Endodermal cell (in vitro differentiated cells): ENCODE measurements around the gene HBG2. TPM values are rescaled to one million over a fixed set of nuclear protein-coding genes. Genes with fewer than 3 reads are reported as not detected.

ENCODE experiments used
- DNase-seq: peaks from one replicate; pipeline ENCODE4 v3.0.0-alpha.2; 2017
- H3K27ac ChIP-seq: 2 replicates; pipeline ENCODE4 v1.5.1; 2013; ENCODE audit warnings: mild to moderate bottlenecking, low read depth, low read length, moderate library complexity
- H3K27me3 ChIP-seq: 2 replicates; pipeline ENCODE4 v1.6.1; 2013; ENCODE audit warnings: mild to moderate bottlenecking, low read length, moderate library complexity; ENCODE audit not compliant: insufficient read depth, control insufficient read depth, poor library complexity, severe bottlenecking
- H3K36me3 ChIP-seq: 2 replicates; pipeline ENCODE4 v1.7.0; 2013; ENCODE audit warnings: mild to moderate bottlenecking, low read length, moderate library complexity; ENCODE audit not compliant: control insufficient read depth, insufficient read depth
- H3K4me1 ChIP-seq: one replicate; pipeline ENCODE4 v1.7.0; 2013; ENCODE audit warnings: low read length; ENCODE audit not compliant: control insufficient read depth, insufficient read depth
- H3K4me3 ChIP-seq: 2 replicates; pipeline ENCODE4 v1.5.1; 2013; ENCODE audit warnings: mild to moderate bottlenecking, low read length, moderate library complexity
- H3K9ac ChIP-seq: 2 replicates; pipeline ENCODE4 v1.6.1; 2013; ENCODE audit warnings: mild to moderate bottlenecking, low read length, moderate library complexity; ENCODE audit not compliant: poor library complexity, severe bottlenecking; ENCODE audit errors: extremely low read depth
- H3K9me3 ChIP-seq: 2 replicates; pipeline ENCODE4 v1.6.1; 2013; ENCODE audit warnings: mild to moderate bottlenecking, low read length, moderate library complexity; ENCODE audit not compliant: control insufficient read depth
- H3K27ac Mint-ChIP-seq: 2 replicates; pipeline ENCODE4 v1.8.0; 2020; ENCODE audit warnings: mixed read lengths
- H3K27me3 Mint-ChIP-seq: 2 replicates; pipeline ENCODE4 v1.8.0; 2021; ENCODE audit warnings: mild to moderate bottlenecking, mixed read lengths; ENCODE audit not compliant: insufficient read depth
- H3K36me3 Mint-ChIP-seq: 2 replicates; pipeline ENCODE4 v1.8.0; 2020; ENCODE audit warnings: low read depth, mixed read lengths
- H3K4me1 Mint-ChIP-seq: 2 replicates; pipeline ENCODE4 v1.8.0; 2020; ENCODE audit warnings: mixed read lengths
- H3K4me3 Mint-ChIP-seq: 2 replicates; pipeline ENCODE4 v1.8.0; 2020; ENCODE audit warnings: mild to moderate bottlenecking, moderate library complexity, mixed read lengths
- H3K9me3 Mint-ChIP-seq: 2 replicates; pipeline ENCODE4 v1.8.0; 2020; ENCODE audit warnings: mild to moderate bottlenecking, mixed read lengths
- WGBS, 2 experiments: methylation state at CpG; one replicate each; pipeline versions ENCODE4 v1.1.5 to v1.1.7; 2013; ENCODE audit warnings: missing lambda C conversion rate in 2 of 2, mixed read lengths in 1 of 2; ENCODE audit not compliant: insufficient coverage in 1 of 2, insufficient read length in 1 of 2; 5-methylcytosine and 5-hydroxymethylcytosine counted together
- total RNA-seq, 2 donors: library from RNA; stranded (reverse); fragmentation: NEBNext Ultra II Directional in 1 of 2; extraction: Animal tissue kit (Norgen Biotek cat#: 25700) in 1 of 2; gene quantifications; 2 replicates in 1 of 2; 3 replicates in 1 of 2; pipeline ENCODE4 v1.2.1, GENCODE V29; 2021
- TF ChIP-seq, protein P1 (sequence below): fragments of 200-600 bp; sonication (generic); conservative IDR thresholded peaks from 2 replicates; pipeline ENCODE4 v1.5.0; 2021; ENCODE audit warnings: antibody characterized with exemption, mild to moderate bottlenecking

HBG2 gene
- total RNA-seq, 2 donors from 2014 or later, result 0.59 to 0.62 TPM

DNA sequence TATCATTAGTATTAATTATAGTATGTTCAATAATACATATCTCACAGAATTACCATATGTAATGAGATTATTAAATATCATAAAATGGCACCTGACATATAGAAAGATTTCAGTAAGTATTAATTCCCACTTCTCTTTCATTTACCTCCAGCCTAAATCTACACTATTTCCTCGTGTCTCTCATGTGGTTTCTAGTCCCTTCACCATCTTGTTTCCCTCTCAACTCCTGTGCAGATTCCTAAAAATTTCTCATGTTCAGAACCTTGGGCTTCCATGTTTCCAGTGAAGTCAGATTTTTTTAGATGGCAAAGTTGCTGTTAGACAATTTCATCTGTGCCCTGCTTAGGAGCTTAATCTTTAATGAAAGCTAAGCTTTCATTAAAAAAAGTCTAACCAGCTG lies 29.3 kb upstream of the HBG2 start:
- no peak overlapping the region for H3K27ac Mint-ChIP-seq
- Histone ChIP-seq H3K9ac (no peak overlapping the region), H3K27me3 (no peaks in the 10 kb centered on the region), H3K9me3 (no peaks in the 10 kb centered on the region), H3K4me1 (peaks cover 2% of the 10 kb centered on the region), H3K4me3 (no peak overlapping the region), H3K27ac (no peak overlapping the region), H3K36me3 (no peaks in the 10 kb centered on the region)
- H3K4me1 Mint-ChIP-seq, result peaks cover 16% of the 10 kb centered on the region
- TF ChIP-seq, protein P1, sequence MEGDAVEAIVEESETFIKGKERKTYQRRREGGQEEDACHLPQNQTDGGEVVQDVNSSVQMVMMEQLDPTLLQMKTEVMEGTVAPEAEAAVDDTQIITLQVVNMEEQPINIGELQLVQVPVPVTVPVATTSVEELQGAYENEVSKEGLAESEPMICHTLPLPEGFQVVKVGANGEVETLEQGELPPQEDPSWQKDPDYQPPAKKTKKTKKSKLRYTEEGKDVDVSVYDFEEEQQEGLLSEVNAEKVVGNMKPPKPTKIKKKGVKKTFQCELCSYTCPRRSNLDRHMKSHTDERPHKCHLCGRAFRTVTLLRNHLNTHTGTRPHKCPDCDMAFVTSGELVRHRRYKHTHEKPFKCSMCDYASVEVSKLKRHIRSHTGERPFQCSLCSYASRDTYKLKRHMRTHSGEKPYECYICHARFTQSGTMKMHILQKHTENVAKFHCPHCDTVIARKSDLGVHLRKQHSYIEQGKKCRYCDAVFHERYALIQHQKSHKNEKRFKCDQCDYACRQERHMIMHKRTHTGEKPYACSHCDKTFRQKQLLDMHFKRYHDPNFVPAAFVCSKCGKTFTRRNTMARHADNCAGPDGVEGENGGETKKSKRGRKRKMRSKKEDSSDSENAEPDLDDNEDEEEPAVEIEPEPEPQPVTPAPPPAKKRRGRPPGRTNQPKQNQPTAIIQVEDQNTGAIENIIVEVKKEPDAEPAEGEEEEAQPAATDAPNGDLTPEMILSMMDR, result no peak
- no peak overlapping the region for H3K4me3 Mint-ChIP-seq
- no peaks in the 10 kb centered on the region for H3K9me3 Mint-ChIP-seq
- 82 to 100% methylated on average over 1 of the region's 1 CpG for WGBS, 2 experiments
- H3K36me3 Mint-ChIP-seq, result no peaks in the 10 kb centered on the region
- no peak for DNase-seq
- H3K27me3 Mint-ChIP-seq, result no peaks in the 10 kb centered on the region

DNA sequence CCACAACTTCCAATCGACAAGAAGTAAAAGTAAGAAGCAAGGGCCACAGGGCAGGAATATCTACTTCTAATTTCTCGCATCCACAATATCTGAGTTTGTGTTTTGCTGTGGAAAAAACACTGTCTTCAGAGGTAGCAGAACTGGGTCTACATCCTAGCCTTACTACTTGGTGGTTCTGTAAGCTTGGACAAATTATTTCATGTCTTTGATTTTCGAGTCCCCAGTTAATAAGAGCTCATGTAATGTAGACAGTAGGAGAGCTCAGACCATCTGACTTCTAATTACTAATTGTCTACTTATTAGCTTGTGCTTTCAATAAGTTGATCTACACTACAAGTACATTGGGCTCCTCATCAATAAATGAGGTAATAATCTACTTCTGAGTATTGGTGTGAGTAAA lies 28.5 kb upstream of the HBG2 start:
- H3K9me3 ChIP-seq, result no peaks in the 10 kb centered on the region
- no peak overlapping the region for H3K9ac ChIP-seq
- no peak overlapping the region for H3K27ac ChIP-seq
- no peak overlapping the region for H3K4me3 ChIP-seq
- WGBS, 2 experiments, result 88 to 93% methylated on average over 3 of the region's 3 CpGs
- no peak overlapping the region for H3K4me3 Mint-ChIP-seq
- H3K27me3 Mint-ChIP-seq, result no peaks in the 10 kb centered on the region
- H3K27ac Mint-ChIP-seq, result no peak overlapping the region
- H3K4me1 ChIP-seq, result peaks cover 2% of the 10 kb centered on the region
- H3K36me3 ChIP-seq, result no peaks in the 10 kb centered on the region
- TF ChIP-seq, protein P1, result no peak
- H3K4me1 Mint-ChIP-seq, result peaks cover 12% of the 10 kb centered on the region
- no peaks in the 10 kb centered on the region for H3K36me3 Mint-ChIP-seq
- no peaks in the 10 kb centered on the region for H3K9me3 Mint-ChIP-seq
- H3K27me3 ChIP-seq, result no peaks in the 10 kb centered on the region
- no peak for DNase-seq

DNA sequence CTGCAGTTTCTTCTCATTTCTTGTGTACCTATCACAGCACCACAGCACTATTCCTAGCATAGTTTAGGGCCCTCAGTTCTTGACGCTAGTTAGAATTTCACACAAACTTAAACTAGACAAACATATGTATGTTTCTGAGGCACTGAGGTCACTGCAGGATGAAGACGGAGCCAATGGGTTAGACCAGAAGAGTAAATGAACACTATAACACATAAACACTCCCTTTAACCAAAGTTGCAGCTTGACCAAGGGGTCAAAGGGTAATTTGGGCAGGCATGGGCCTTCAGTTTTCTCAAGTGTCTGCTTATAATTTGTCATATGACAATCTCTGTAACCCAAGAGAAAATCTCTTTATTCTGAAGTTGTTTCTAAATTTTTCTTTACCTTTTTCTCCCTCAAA lies 28.0 kb upstream of the HBG2 start:
- Histone ChIP-seq H3K9me3 (no peaks in the 10 kb centered on the region), H3K27ac (no peak overlapping the region), H3K36me3 (no peaks in the 10 kb centered on the region), H3K4me3 (no peak overlapping the region), H3K27me3 (no peaks in the 10 kb centered on the region), H3K9ac (no peak overlapping the region), H3K4me1 (peaks cover 2% of the 10 kb centered on the region)
- Mint-ChIP-seq H3K4me3 (no peak overlapping the region), H3K4me1 (peaks cover 12% of the 10 kb centered on the region), H3K36me3 (no peaks in the 10 kb centered on the region), H3K27me3 (no peaks in the 10 kb centered on the region), H3K27ac (no peak overlapping the region), H3K9me3 (no peaks in the 10 kb centered on the region)
- TF ChIP-seq, protein P1, result no peak
- no peak for DNase-seq
- 94% methylated on average over 2 of the region's 2 CpGs; no CpG with 5 or more reads in 1 of the 2 experiments for WGBS, 2 experiments
